B cell (primary cell): Measurements from ENCODE around the gene MAP3K13. TPM values are rescaled to one million over a fixed set of nuclear protein-coding genes. Genes with fewer than 3 reads are reported as not detected.

ENCODE experiments used
- ATAC-seq: fragments of 200-7000 bp; cut with Tn5 transposase; one replicate; pipeline ENCODE4 v1.10.0; 2021; ENCODE audit warnings: low read depth, mild to moderate bottlenecking, moderate number of reproducible peaks, moderate library complexity
- CTCF ChIA-PET: fragments of 350-600 bp; sonication (Branson Sonifier 250); formaldehyde crosslinking; loops from one replicate; lab custom pipeline; 2021; ENCODE audit warnings: antibody characterized with exemption, inconsistent platforms; lab: Charles Lee
- POLR2A ChIA-PET: fragments of 350-600 bp; sonication (Branson Sonifier 250); formaldehyde crosslinking; loops from one replicate; lab custom pipeline; 2021; ENCODE audit warnings: antibody characterized with exemption; lab: Charles Lee
- DNase-seq: peaks from one replicate; pipeline ENCODE4 v3.0.0; 2013
- H2AFZ ChIP-seq: 2 replicates; pipeline ENCODE4 v1.6.1; 2012; ENCODE audit warnings: mild to moderate bottlenecking, low read depth, low read length; ENCODE audit not compliant: insufficient read depth, poor library complexity, severe bottlenecking
- H3K27ac ChIP-seq, 2 donors: 1 replicate in 1 of 2; 2 replicates in 1 of 2; pipeline ENCODE4 v1.5.1; 2012 to 2013; ENCODE audit warnings: low read length in 2 of 2, mild to moderate bottlenecking in 2 of 2, moderate library complexity in 1 of 2
- H3K27me3 ChIP-seq, 4 experiments: fragments of 200-600 bp in 1 of 4; sonication (generic) in 1 of 4; replicated peaks in 1 of 4; 1 replicate in 2 of 4; 2 replicates in 2 of 4; pipeline versions ENCODE4 v1.6.1 to v1.7.0; 2013 to 2016; ENCODE audit warnings: low read length in 3 of 4, mild to moderate bottlenecking in 2 of 4, mixed read lengths in 1 of 4, moderate library complexity in 1 of 4; ENCODE audit not compliant: insufficient read depth in 4 of 4, control insufficient read depth in 3 of 4; ENCODE audit errors: control extremely low read depth in 1 of 4
- H3K36me3 ChIP-seq, 2 experiments: replicated peaks in 1 of 2; 1 replicate in 1 of 2; 2 replicates in 1 of 2; pipeline versions ENCODE4 v1.6.1 to v1.7.1; 2013; ENCODE audit warnings: low read length in 1 of 2; ENCODE audit not compliant: insufficient read depth in 2 of 2, control insufficient read depth in 1 of 2; ENCODE audit errors: control extremely low read depth in 1 of 2, extremely low read depth in 1 of 2
- H3K4me1 ChIP-seq, 2 donors: fragments of 200-600 bp in 1 of 2; sonication (generic) in 1 of 2; 1 replicate in 1 of 2; 2 replicates in 1 of 2; pipeline versions ENCODE4 v1.5.1 to v1.6.1; 2013 to 2017; ENCODE audit warnings: low read length in 2 of 2; ENCODE audit not compliant: control insufficient read depth in 2 of 2, insufficient read depth in 2 of 2
- H3K4me2 ChIP-seq: replicated peaks from 2 replicates; pipeline ENCODE3; 2012; ENCODE audit warnings: mild to moderate bottlenecking, low read depth, low read length; ENCODE audit not compliant: poor library complexity, severe bottlenecking
- H3K4me3 ChIP-seq, 5 experiments: fragments of 200-600 bp in 1 of 5; sonication (generic) in 1 of 5; 1 replicate in 3 of 5; 2 replicates in 2 of 5; pipeline versions ENCODE4 v1.5.1 to v1.7.0; 2011 to 2016; ENCODE audit warnings: low read length in 4 of 5, mild to moderate bottlenecking in 4 of 5, low read depth in 2 of 5, control low read depth in 1 of 5, moderate library complexity in 1 of 5; ENCODE audit not compliant: insufficient read depth in 1 of 5; ENCODE audit errors: control extremely low read depth in 1 of 5, extremely low read depth in 1 of 5
- H3K79me2 ChIP-seq: fragments of 200-600 bp; sonication (generic); one replicate; pipeline ENCODE4 v1.6.0; 2016; ENCODE audit warnings: low read length; ENCODE audit not compliant: control insufficient read depth, insufficient read depth
- H3K9ac ChIP-seq: fragments of 200-600 bp; sonication (generic); 2 replicates; pipeline ENCODE4 v1.6.1; 2017; ENCODE audit warnings: mild to moderate bottlenecking, low read length, moderate library complexity
- H3K9me3 ChIP-seq, 3 donors: one replicate each; pipeline versions ENCODE4 v1.6.1 to v1.7.1; 2013; ENCODE audit warnings: low read length in 2 of 3; ENCODE audit not compliant: control insufficient read depth in 2 of 3, insufficient read depth in 1 of 3; ENCODE audit errors: control extremely low read depth in 1 of 3
- H4K20me1 ChIP-seq: 2 replicates; pipeline ENCODE4 v1.6.0; 2012; ENCODE audit warnings: mild to moderate bottlenecking, low read length; ENCODE audit not compliant: insufficient read depth, control insufficient read depth, poor library complexity, severe bottlenecking
- H3K27ac Mint-ChIP-seq: one replicate; pipeline ENCODE4 v1.8.0; 2021; ENCODE audit warnings: mixed read lengths
- H3K27me3 Mint-ChIP-seq: one replicate; pipeline ENCODE4 v1.8.0; 2021; ENCODE audit warnings: mixed read lengths
- H3K4me1 Mint-ChIP-seq: one replicate; pipeline ENCODE4 v1.8.0; 2021; ENCODE audit warnings: mixed read lengths
- H3K4me3 Mint-ChIP-seq: one replicate; pipeline ENCODE4 v1.8.0; 2021; ENCODE audit warnings: mixed read lengths
- H3K9me3 Mint-ChIP-seq: one replicate; pipeline ENCODE4 v1.8.0; 2022; ENCODE audit warnings: mixed read lengths; ENCODE audit not compliant: insufficient read depth
- EZH2 ChIP-seq: IDR thresholded peaks from 2 replicates; pipeline ENCODE4 v1.6.1; 2012; ENCODE audit warnings: borderline replicate concordance, low read depth, mild to moderate bottlenecking, moderate library complexity, low read length; ENCODE audit not compliant: insufficient read depth, poor library complexity, severe bottlenecking
- WGBS: methylation state at CpG from one replicate; pipeline ENCODE4 v1.1.5; 2013; ENCODE audit warnings: missing lambda C conversion rate; ENCODE audit not compliant: insufficient coverage; 5-methylcytosine and 5-hydroxymethylcytosine counted together
- intact Hi-C: fragments of 100-400 bp; cut with micrococcal nuclease; formaldehyde crosslinking; loops from one replicate; pipeline ENCODE4 v1.10.0; 2022
- polyA plus RNA-seq: library from polyadenylated mRNA; depleted of rRNA; stranded (reverse); fragments of >200 nt; gene quantifications from 2 replicates; pipeline ENCODE4 v1.2.3, GENCODE V29; 2012
- total RNA-seq, 2 donors: library from RNA; stranded (reverse); fragments of 120-200 nt in 1 of 2; gene quantifications; 1 replicate in 1 of 2; 2 replicates in 1 of 2; pipeline versions ENCODE4 v1.2.3 to v1.2.4, GENCODE V29; 2013 to 2022
- TF ChIP-seq, protein P1 (sequence below): fragments of 200-600 bp; IDR thresholded peaks from one replicate; pipeline ENCODE4 v1.8.0; 2022; ENCODE audit warnings: antibody characterized with exemption, mild to moderate bottlenecking

The MAP3K13 gene
- total and polyA plus RNA-seq, 2 donors (not counting 1 experiment from before 2014, with no cell fraction given), result 5.7 to 9.2 TPM

DNA sequence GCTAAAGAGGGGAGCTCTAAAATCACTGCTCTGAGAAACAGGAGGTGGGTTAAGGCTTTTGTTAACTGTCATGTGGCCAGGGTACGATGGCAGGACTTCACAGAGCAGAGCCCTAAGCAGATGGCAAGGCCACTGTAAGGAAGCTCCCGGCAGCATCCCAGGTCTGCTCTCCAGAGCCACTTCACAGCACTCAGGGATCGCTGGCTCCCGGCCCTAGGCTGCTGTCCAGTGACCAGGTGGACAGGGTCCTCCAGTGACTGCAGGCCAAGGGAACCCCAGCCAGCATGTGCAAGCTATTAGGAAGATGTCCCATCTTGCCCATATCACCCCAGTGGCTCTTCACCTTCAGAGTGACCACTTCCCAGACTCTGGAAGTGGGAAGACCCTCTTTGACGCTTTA lies 125.5 kb downstream of the MAP3K13 start:
- Histone ChIP-seq H3K4me3 (no peak overlapping the region), H3K79me2 (no peaks in the 10 kb centered on the region), H3K9ac (no peak overlapping the region), H3K36me3 (peaks cover 4 to 20% of the 10 kb centered on the region in 2 experiments), H3K4me2 (no peak overlapping the region), H2AFZ (no peak overlapping the region), H4K20me1 (no peaks in the 10 kb centered on the region), H3K27ac (no peak overlapping the region), H3K9me3 (no peaks in the 10 kb centered on the region), H3K4me1 (no peaks in the 10 kb centered on the region), H3K27me3 (no peaks in the 10 kb centered on the region)
- POLR2A ChIA-PET, result no interaction called here
- no peaks in the 10 kb centered on the region for H3K27me3 Mint-ChIP-seq
- TF ChIP-seq, protein P1, sequence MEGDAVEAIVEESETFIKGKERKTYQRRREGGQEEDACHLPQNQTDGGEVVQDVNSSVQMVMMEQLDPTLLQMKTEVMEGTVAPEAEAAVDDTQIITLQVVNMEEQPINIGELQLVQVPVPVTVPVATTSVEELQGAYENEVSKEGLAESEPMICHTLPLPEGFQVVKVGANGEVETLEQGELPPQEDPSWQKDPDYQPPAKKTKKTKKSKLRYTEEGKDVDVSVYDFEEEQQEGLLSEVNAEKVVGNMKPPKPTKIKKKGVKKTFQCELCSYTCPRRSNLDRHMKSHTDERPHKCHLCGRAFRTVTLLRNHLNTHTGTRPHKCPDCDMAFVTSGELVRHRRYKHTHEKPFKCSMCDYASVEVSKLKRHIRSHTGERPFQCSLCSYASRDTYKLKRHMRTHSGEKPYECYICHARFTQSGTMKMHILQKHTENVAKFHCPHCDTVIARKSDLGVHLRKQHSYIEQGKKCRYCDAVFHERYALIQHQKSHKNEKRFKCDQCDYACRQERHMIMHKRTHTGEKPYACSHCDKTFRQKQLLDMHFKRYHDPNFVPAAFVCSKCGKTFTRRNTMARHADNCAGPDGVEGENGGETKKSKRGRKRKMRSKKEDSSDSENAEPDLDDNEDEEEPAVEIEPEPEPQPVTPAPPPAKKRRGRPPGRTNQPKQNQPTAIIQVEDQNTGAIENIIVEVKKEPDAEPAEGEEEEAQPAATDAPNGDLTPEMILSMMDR, result no peak
- TF ChIP-seq EZH2, result no peak
- H3K9me3 Mint-ChIP-seq, result no peaks in the 10 kb centered on the region
- H3K4me3 Mint-ChIP-seq, result no peak overlapping the region
- WGBS, result 100% methylated on average over 5 of the region's 5 CpGs
- no peaks in the 10 kb centered on the region for H3K4me1 Mint-ChIP-seq
- H3K27ac Mint-ChIP-seq, result no peak overlapping the region
- CTCF ChIA-PET, result no interaction called here
- intact Hi-C loops, result no loop called here
- no peak for ATAC-seq
- DNase-seq, result no peak

DNA sequence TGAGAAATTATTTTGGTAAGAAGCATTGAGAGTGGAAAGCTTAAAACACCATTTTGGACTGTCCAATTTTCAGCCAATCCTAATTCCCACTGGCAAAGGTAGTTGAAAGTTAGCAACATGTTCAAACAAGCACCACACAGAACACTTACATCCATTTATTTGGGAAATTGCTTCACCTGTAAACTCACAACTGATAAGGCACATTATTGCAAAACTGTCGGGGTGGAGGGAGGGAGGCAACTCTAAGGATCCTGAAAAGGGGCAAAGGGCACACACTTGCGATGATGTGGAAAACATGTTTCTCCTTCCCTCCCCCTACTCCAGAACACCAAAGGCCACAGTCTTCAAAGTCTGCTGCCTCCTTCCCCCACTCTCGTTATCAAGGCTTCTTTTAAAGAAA lies 126.5 kb downstream of the MAP3K13 start:
- Histone ChIP-seq H3K36me3 (peaks cover 4 to 27% of the 10 kb centered on the region in 2 experiments), H3K4me3 (no peak overlapping the region), H4K20me1 (no peaks in the 10 kb centered on the region), H3K27ac (no peak overlapping the region), H3K4me2 (no peak overlapping the region), H3K4me1 (no peaks in the 10 kb centered on the region), H3K9me3 (no peaks in the 10 kb centered on the region), H3K27me3 (no peaks in the 10 kb centered on the region), H3K9ac (no peak overlapping the region), H3K79me2 (no peaks in the 10 kb centered on the region), H2AFZ (no peak overlapping the region)
- Mint-ChIP-seq H3K4me3 (no peak overlapping the region), H3K9me3 (no peaks in the 10 kb centered on the region), H3K27ac (no peak overlapping the region), H3K27me3 (no peaks in the 10 kb centered on the region), H3K4me1 (no peaks in the 10 kb centered on the region)
- DNase-seq (no peak), ATAC-seq (no peak)
- ChIA-PET POLR2A (no interaction called here), CTCF (no interaction called here)
- TF ChIP-seq EZH2, result no peak
- TF ChIP-seq, protein P1, result no peak
- intact Hi-C loops, result no loop called here
- WGBS, result no CpG with 5 or more reads among the region's 3 CpGs
